CD14-positive monocyte (primary cell): ENCODE results near the gene LEUTX. TPM values are rescaled to one million over a fixed set of nuclear protein-coding genes. Genes with fewer than 3 reads are reported as not detected.

Source experiments
- DNase-seq, 3 donors: peaks; one replicate each; pipeline ENCODE4 v3.0.0-alpha.2; 2011 to 2022
- H2AFZ ChIP-seq: 2 replicates; pipeline ENCODE4 v1.6.0; 2012; ENCODE audit warnings: mild to moderate bottlenecking, low read depth, low read length, inconsistent platforms; ENCODE audit not compliant: insufficient read depth, poor library complexity, severe bottlenecking
- H3K27ac ChIP-seq, 2 donors: 1 replicate in 1 of 2; 2 replicates in 1 of 2; pipeline ENCODE4 v1.5.1; 2012 to 2013; ENCODE audit warnings: low read length in 2 of 2, control low read depth in 1 of 2, inconsistent platforms in 1 of 2, low read depth in 1 of 2, mild to moderate bottlenecking in 1 of 2
- H3K27me3 ChIP-seq, 2 donors: one replicate each; pipeline versions ENCODE4 v1.6.0 to v1.6.1; 2011 to 2013; ENCODE audit warnings: low read length in 2 of 2; ENCODE audit not compliant: control insufficient read depth in 2 of 2, insufficient read depth in 2 of 2
- H3K36me3 ChIP-seq, 2 donors: replicated peaks in 1 of 2; 1 replicate in 1 of 2; 2 replicates in 1 of 2; pipeline versions ENCODE4 v1.5.1 to v1.6.1; 2012 to 2013; ENCODE audit warnings: low read length in 2 of 2, control low read depth in 1 of 2, inconsistent platforms in 1 of 2, mild to moderate bottlenecking in 1 of 2; ENCODE audit not compliant: insufficient read depth in 2 of 2, control insufficient read depth in 1 of 2
- H3K4me1 ChIP-seq, 2 donors: 1 replicate in 1 of 2; 2 replicates in 1 of 2; pipeline versions ENCODE4 v1.5.1 to v1.6.1; 2012 to 2013; ENCODE audit warnings: low read length in 2 of 2, control low read depth in 1 of 2, inconsistent platforms in 1 of 2, mild to moderate bottlenecking in 1 of 2, moderate library complexity in 1 of 2; ENCODE audit not compliant: insufficient read depth in 2 of 2, control insufficient read depth in 1 of 2
- H3K4me2 ChIP-seq: replicated peaks from 2 replicates; pipeline ENCODE3; 2012; ENCODE audit warnings: low read length, moderate library complexity, mild to moderate bottlenecking; ENCODE audit not compliant: poor library complexity, severe bottlenecking; ENCODE audit errors: extremely low read depth
- H3K4me3 ChIP-seq, 3 experiments: fragments of 200-600 bp in 1 of 3; sonication (generic) in 1 of 3; replicated peaks in 1 of 3; 1 replicate in 2 of 3; 2 replicates in 1 of 3; pipeline ENCODE4 v1.5.1; 2011 to 2013; ENCODE audit warnings: low read length in 3 of 3, mild to moderate bottlenecking in 3 of 3, control low read depth in 2 of 3, low read depth in 2 of 3, inconsistent platforms in 1 of 3, moderate library complexity in 1 of 3
- H3K79me2 ChIP-seq: 2 replicates; pipeline ENCODE4 v1.6.0; 2012; ENCODE audit warnings: mild to moderate bottlenecking, control low read depth, inconsistent platforms, low read length, moderate library complexity; ENCODE audit not compliant: insufficient read depth
- H3K9ac ChIP-seq: 2 replicates; pipeline ENCODE4 v1.6.0; 2017; ENCODE audit warnings: low read length, mild to moderate bottlenecking; ENCODE audit not compliant: insufficient read depth, poor library complexity, severe bottlenecking
- H3K9me3 ChIP-seq, 2 donors: replicated peaks in 1 of 2; 1 replicate in 1 of 2; 2 replicates in 1 of 2; pipeline versions ENCODE4 v1.5.1 to v1.6.1; 2012 to 2013; ENCODE audit warnings: low read length in 2 of 2, control low read depth in 1 of 2; ENCODE audit not compliant: control insufficient read depth in 1 of 2, insufficient read depth in 1 of 2
- H4K20me1 ChIP-seq: 2 replicates; pipeline ENCODE4 v1.6.0; 2012; ENCODE audit warnings: mild to moderate bottlenecking, low read length, control low read depth, moderate library complexity; ENCODE audit not compliant: insufficient read depth
- H3K27ac Mint-ChIP-seq, 7 donors: one replicate each; pipeline ENCODE4 v1.8.0; 2020; ENCODE audit warnings: mild to moderate bottlenecking in 7 of 7, mixed read lengths in 7 of 7, moderate library complexity in 6 of 7, inconsistent platforms in 2 of 7
- H3K27me3 Mint-ChIP-seq, 3 donors: one replicate each; pipeline ENCODE4 v1.8.0; 2021 to 2022; ENCODE audit warnings: low read depth in 3 of 3, mild to moderate bottlenecking in 3 of 3, mixed read lengths in 3 of 3, moderate library complexity in 3 of 3, inconsistent platforms in 1 of 3
- H3K36me3 Mint-ChIP-seq, 2 donors: one replicate each; pipeline ENCODE4 v1.8.0; 2020; ENCODE audit warnings: mixed read lengths in 2 of 2, inconsistent platforms in 1 of 2, mild to moderate bottlenecking in 1 of 2
- H3K4me1 Mint-ChIP-seq: one replicate; pipeline ENCODE4 v1.8.0; 2020; ENCODE audit warnings: mild to moderate bottlenecking, mixed read lengths
- H3K4me3 Mint-ChIP-seq, 2 donors: one replicate each; pipeline ENCODE4 v1.8.0; 2020; ENCODE audit warnings: mild to moderate bottlenecking in 2 of 2, mixed read lengths in 2 of 2, moderate library complexity in 1 of 2
- H3K9me3 Mint-ChIP-seq, 7 donors: one replicate each; pipeline ENCODE4 v1.8.0; 2020 to 2022; ENCODE audit warnings: mixed read lengths in 7 of 7, mild to moderate bottlenecking in 6 of 7, moderate library complexity in 6 of 7, inconsistent platforms in 2 of 7
- WGBS: methylation state at CpG from one replicate; pipeline ENCODE4 v1.1.5; 2013; ENCODE audit warnings: missing lambda C conversion rate; ENCODE audit not compliant: insufficient coverage; 5-methylcytosine and 5-hydroxymethylcytosine counted together
- intact Hi-C, 2 donors: fragments of 100-400 bp; cut with micrococcal nuclease; formaldehyde crosslinking; loops; one replicate each; pipeline versions ENCODE4 v1.15.0 to v1.15.1; 2023
- polyA plus RNA-seq, 3 donors: library from polyadenylated mRNA; depleted of rRNA in 1 of 3; unstranded in 2 of 3; stranded (reverse) in 1 of 3; fragments of 300-500 nt in 2 of 3; fragments of >200 nt in 1 of 3; fragmentation: Illumina TruSeq in 2 of 3; gene quantifications; 1 replicate in 2 of 3; 2 replicates in 1 of 3; pipeline ENCODE4 v1.2.3, GENCODE V29; 2012 to 2021
- TF ChIP-seq, protein P1 (sequence below): fragments of 200-600 bp; IDR thresholded peaks from one replicate; pipeline ENCODE4 v1.8.0; 2022; ENCODE audit warnings: antibody characterized with exemption, mild to moderate bottlenecking

Gene LEUTX
- polyA plus RNA-seq, 3 donors = not detected

DNA sequence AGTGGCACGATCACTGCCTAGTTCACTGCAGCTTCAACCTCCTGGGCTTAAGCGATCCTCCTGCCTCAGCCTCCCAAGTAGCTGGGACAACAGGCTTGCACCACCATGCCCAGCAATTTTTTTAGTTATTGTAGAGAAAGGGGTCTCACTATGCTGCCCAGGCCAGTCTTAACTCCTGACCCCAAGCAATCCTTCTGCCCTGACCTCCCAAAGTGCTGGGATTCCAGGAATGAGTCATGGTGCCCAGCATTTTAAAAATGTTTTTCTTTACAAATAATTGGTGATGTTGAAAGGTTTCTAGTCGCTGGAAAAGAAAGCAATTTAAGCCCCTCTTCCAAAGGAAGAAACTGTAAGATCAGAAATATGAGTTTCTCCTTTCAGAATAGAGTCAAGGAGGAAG, 35.9 kb downstream of the LEUTX start:
- Histone ChIP-seq H3K4me2 (no peak overlapping the region), H2AFZ (no peak overlapping the region), H3K27ac (no peak overlapping the region), H4K20me1 (no peaks in the 10 kb centered on the region), H3K9me3 (no peaks in the 10 kb centered on the region), H3K79me2 (no peaks in the 10 kb centered on the region), H3K9ac (no peak overlapping the region), H3K4me1 (no peaks in the 10 kb centered on the region), H3K4me3 (no peak overlapping the region), H3K27me3 (no peaks in the 10 kb centered on the region), H3K36me3 (peaks cover 0 to 8% of the 10 kb centered on the region in 2 donors)
- peaks cover 0 to 5% (median 0%) of the 10 kb centered on the region in 7 donors for H3K9me3 Mint-ChIP-seq
- intact Hi-C loops = no loop called here
- H3K4me1 Mint-ChIP-seq = peaks cover 10% of the 10 kb centered on the region
- H3K36me3 Mint-ChIP-seq = peaks cover 17 to 20% of the 10 kb centered on the region in 2 donors
- no peak overlapping the region for H3K4me3 Mint-ChIP-seq
- H3K27me3 Mint-ChIP-seq = peaks cover 0 to 4% (median 2%) of the 10 kb centered on the region in 3 donors
- 100% methylated on average over 1 of the region's 3 CpGs for WGBS
- TF ChIP-seq, protein P1, sequence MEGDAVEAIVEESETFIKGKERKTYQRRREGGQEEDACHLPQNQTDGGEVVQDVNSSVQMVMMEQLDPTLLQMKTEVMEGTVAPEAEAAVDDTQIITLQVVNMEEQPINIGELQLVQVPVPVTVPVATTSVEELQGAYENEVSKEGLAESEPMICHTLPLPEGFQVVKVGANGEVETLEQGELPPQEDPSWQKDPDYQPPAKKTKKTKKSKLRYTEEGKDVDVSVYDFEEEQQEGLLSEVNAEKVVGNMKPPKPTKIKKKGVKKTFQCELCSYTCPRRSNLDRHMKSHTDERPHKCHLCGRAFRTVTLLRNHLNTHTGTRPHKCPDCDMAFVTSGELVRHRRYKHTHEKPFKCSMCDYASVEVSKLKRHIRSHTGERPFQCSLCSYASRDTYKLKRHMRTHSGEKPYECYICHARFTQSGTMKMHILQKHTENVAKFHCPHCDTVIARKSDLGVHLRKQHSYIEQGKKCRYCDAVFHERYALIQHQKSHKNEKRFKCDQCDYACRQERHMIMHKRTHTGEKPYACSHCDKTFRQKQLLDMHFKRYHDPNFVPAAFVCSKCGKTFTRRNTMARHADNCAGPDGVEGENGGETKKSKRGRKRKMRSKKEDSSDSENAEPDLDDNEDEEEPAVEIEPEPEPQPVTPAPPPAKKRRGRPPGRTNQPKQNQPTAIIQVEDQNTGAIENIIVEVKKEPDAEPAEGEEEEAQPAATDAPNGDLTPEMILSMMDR = no peak
- DNase-seq = no peak
- no peak overlapping the region for H3K27ac Mint-ChIP-seq

DNA sequence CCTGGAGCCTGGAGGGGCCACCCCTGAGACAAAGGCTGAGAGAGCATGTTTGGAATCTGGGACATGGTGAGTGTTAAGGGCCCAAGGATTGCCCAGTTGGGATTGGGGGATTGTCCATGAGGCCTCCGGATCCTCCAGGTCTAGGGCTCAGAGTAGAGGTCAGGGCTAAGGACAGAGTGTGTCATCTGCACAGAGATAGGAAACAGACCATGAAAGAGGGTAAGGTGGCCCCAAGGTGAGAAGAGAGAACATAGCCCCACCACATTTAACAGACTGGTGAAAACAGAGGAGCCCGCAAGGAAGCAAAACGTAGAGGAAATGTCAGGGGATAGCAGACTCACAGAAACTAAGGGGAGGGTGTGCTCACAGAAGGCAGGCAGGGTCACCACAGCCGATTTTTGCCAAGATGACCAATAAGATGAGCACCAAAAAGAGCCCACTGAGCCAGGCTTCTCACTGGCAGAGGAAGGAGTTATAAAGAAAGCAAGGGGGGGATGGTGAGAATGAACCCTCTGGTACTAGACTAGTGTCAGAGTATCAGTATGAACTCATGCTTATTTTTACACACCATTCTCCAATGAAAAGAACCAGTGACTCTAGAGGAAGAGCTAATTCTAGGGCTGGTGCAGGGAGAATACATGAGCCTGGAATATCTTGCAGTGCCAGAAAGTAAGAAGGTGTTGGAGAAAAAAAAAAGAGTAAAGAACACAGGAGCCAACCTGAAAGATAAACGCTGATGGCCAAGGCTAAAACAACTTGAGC, 37.8 kb downstream of the LEUTX start:
- no peak overlapping the region for H3K4me3 Mint-ChIP-seq
- Histone ChIP-seq H3K9me3 (no peaks in the 10 kb centered on the region), H3K27ac (no peak overlapping the region), H2AFZ (no peak overlapping the region), H3K4me3 (no peak overlapping the region), H3K36me3 (peaks cover 0 to 8% of the 10 kb centered on the region in 2 donors), H3K9ac (no peak overlapping the region), H3K4me2 (no peak overlapping the region), H3K79me2 (peaks cover 3% of the 10 kb centered on the region), H3K27me3 (no peaks in the 10 kb centered on the region), H3K4me1 (no peaks in the 10 kb centered on the region), H4K20me1 (no peaks in the 10 kb centered on the region)
- peaks cover 0 to 3% (median 0%) of the 10 kb centered on the region in 7 donors for H3K9me3 Mint-ChIP-seq
- WGBS = 94% methylated on average over 3 of the region's 5 CpGs
- intact Hi-C loops = no loop called here
- DNase-seq = no peak
- peaks cover 0 to 2% (median 0%) of the 10 kb centered on the region in 3 donors for H3K27me3 Mint-ChIP-seq
- peak overlapping the region in 1 of 7 donors; percentile 56 for H3K27ac Mint-ChIP-seq
- peaks cover 11% of the 10 kb centered on the region for H3K4me1 Mint-ChIP-seq
- TF ChIP-seq, protein P1 = no peak
- peaks cover 17 to 22% of the 10 kb centered on the region in 2 donors for H3K36me3 Mint-ChIP-seq
